ENCODE results near the gene EXOC4. TPM values are rescaled to one million over a fixed set of nuclear protein-coding genes. Genes with fewer than 3 reads are reported as not detected.

EXOC4 gene
- total RNA-seq, 4 donors from 2014 or later: 82.4 to 204 (median 128) TPM

- intact Hi-C loops (cut with DNase I; ENCODE audit: low total_unique reads) (no loop called here), in situ Hi-C loops (cut with MboI; ENCODE audit: low pct_ligation_motif_present in 1 of 4, low pct_unique_long_range_greater_than_20kb in 1 of 4, low sequenced_read_pairs in 3 of 4) (no loop called here)
- WGBS, 2 donors (ENCODE audit: low coverage in 1 of 2): 55 to 60% methylated on average over 1 of the region's 1 CpG
- TF ChIP-seq, protein P1, sequence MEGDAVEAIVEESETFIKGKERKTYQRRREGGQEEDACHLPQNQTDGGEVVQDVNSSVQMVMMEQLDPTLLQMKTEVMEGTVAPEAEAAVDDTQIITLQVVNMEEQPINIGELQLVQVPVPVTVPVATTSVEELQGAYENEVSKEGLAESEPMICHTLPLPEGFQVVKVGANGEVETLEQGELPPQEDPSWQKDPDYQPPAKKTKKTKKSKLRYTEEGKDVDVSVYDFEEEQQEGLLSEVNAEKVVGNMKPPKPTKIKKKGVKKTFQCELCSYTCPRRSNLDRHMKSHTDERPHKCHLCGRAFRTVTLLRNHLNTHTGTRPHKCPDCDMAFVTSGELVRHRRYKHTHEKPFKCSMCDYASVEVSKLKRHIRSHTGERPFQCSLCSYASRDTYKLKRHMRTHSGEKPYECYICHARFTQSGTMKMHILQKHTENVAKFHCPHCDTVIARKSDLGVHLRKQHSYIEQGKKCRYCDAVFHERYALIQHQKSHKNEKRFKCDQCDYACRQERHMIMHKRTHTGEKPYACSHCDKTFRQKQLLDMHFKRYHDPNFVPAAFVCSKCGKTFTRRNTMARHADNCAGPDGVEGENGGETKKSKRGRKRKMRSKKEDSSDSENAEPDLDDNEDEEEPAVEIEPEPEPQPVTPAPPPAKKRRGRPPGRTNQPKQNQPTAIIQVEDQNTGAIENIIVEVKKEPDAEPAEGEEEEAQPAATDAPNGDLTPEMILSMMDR (IDR thresholded peaks at IDR 0.05): no peak
- TF ChIP-seq POLR2A (IDR thresholded peaks at IDR 0.05) (no peak), EP300 (IDR thresholded peaks at IDR 0.05; ENCODE audit: low read depth) (no peak), POLR2AphosphoS5 (IDR thresholded peaks at IDR 0.05) (no peak)
- Histone ChIP-seq H3K27ac (no peak overlapping the region), H3K4me3 (no peak overlapping the region), H3K27me3 (no peaks in the 10 kb centered on the region), H3K36me3 (no peaks in the 10 kb centered on the region), H3K4me1 (no peaks in the 10 kb centered on the region), H3K9me3 (no peaks in the 10 kb centered on the region)
- DNase-seq: no peak
Measured at GRCh38 chr7:133419041-133419440, 166.2 kb downstream of the EXOC4 start.

- 94% methylated on average over 23 of the region's 23 CpGs; no CpG with 5 or more reads in 1 of the 2 donors for WGBS, 2 donors (ENCODE audit: low coverage in 1 of 2)
Measured at GRCh38 chr7:133423618-133424017, 170.7 kb downstream of the EXOC4 start.

DNA sequence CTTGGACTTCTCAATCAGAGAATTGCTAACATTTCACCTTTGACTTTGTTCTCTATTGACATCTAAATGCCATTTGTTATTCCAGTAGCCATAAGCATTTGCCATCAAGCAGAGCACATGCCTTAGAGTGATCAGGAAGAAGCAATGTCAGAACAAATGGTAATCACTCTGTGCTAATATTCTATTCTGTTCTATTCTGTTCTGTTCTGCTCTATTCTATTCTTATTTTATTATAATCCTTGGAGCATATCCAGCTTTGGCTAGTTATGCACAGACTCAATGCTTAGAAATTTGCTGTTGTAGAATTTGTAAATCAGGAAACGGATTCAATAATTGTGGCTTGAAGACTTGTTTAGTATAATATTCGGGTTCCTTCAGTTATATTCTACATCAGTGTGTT, 175.4 kb downstream of the EXOC4 start:
- no peaks in the 10 kb centered on the region for H3K9me3 ChIP-seq
- intact Hi-C loops (cut with DNase I; ENCODE audit: low total_unique reads): no loop called here
- no peak overlapping the region for H3K4me3 ChIP-seq
- H3K27me3 ChIP-seq: no peaks in the 10 kb centered on the region
- in situ Hi-C loops (cut with MboI; ENCODE audit: low pct_ligation_motif_present in 1 of 4, low pct_unique_long_range_greater_than_20kb in 1 of 4, low sequenced_read_pairs in 3 of 4): no loop called here
- TF ChIP-seq, protein P1 (IDR thresholded peaks at IDR 0.05): no peak
- TF ChIP-seq EP300 (IDR thresholded peaks at IDR 0.05; ENCODE audit: low read depth) (no peak), POLR2AphosphoS5 (IDR thresholded peaks at IDR 0.05) (no peak), POLR2A (IDR thresholded peaks at IDR 0.05) (no peak)
- no peaks in the 10 kb centered on the region for H3K4me1 ChIP-seq
- 88 to 96% methylated on average over 2 of the region's 2 CpGs for WGBS, 2 donors (ENCODE audit: low coverage in 1 of 2)
- no peak for DNase-seq
- H3K36me3 ChIP-seq: no peaks in the 10 kb centered on the region
- no peak overlapping the region for H3K27ac ChIP-seq

More at GRCh38 chr7:133423618-133424017, 170.7 kb downstream of the EXOC4 start:
- intact Hi-C loops (cut with DNase I; ENCODE audit: low total_unique reads): no loop called here
- DNase-seq: no peak
- TF ChIP-seq, protein P1 (IDR thresholded peaks at IDR 0.05): no peak
- TF ChIP-seq POLR2AphosphoS5 (IDR thresholded peaks at IDR 0.05): no peak
- TF ChIP-seq POLR2A (IDR thresholded peaks at IDR 0.05): no peak
- no peak for TF ChIP-seq EP300 (IDR thresholded peaks at IDR 0.05; ENCODE audit: low read depth)
- Histone ChIP-seq H3K4me3 (no peak overlapping the region), H3K27me3 (no peaks in the 10 kb centered on the region), H3K36me3 (no peaks in the 10 kb centered on the region), H3K4me1 (no peaks in the 10 kb centered on the region), H3K27ac (no peak overlapping the region), H3K9me3 (no peaks in the 10 kb centered on the region)
- in situ Hi-C loops (cut with MboI; ENCODE audit: low pct_ligation_motif_present in 1 of 4, low pct_unique_long_range_greater_than_20kb in 1 of 4, low sequenced_read_pairs in 3 of 4): no loop called here

DNA sequence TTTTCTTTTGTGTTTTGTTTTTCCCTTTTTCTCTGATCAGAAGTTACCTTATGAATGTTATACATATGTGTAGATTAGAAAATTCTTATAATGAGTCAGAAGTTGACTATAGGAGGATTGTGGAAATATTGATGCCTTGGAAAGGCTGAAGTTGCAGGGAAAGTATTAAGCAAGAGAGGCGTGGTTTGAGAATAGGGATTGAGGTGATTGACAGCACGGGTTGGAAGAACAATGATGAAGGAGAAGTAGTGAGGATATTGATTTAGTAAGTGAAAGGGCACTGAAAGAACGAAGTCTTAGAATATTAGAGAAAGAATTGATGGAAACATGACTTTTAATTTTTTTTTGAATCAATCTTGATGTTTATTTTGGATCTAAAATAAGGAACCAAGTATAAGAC, 176.0 kb downstream of the EXOC4 start:
- Histone ChIP-seq H3K27ac (no peak overlapping the region), H3K4me1 (peaks cover 0 to 2% (median 0%) of the 10 kb centered on the region in 4 donors), H3K27me3 (no peaks in the 10 kb centered on the region), H3K9me3 (no peaks in the 10 kb centered on the region), H3K36me3 (no peaks in the 10 kb centered on the region), H3K4me3 (no peak overlapping the region)
- no peak for DNase-seq
- 95 to 96% methylated on average over 3 of the region's 3 CpGs for WGBS, 2 donors (ENCODE audit: low coverage in 1 of 2)
- TF ChIP-seq POLR2AphosphoS5 (IDR thresholded peaks at IDR 0.05) (no peak), POLR2A (IDR thresholded peaks at IDR 0.05) (no peak), EP300 (IDR thresholded peaks at IDR 0.05; ENCODE audit: low read depth) (no peak)
- TF ChIP-seq, protein P1 (IDR thresholded peaks at IDR 0.05): no peak
- in situ Hi-C loops (cut with MboI; ENCODE audit: low pct_ligation_motif_present in 1 of 4, low pct_unique_long_range_greater_than_20kb in 1 of 4, low sequenced_read_pairs in 3 of 4): no loop called here
- intact Hi-C loops (cut with DNase I; ENCODE audit: low total_unique reads): no loop called here

Data from transverse colon (tissue), 4 donors.